RKO (cell line): ENCODE measurements around the gene STIM1.
"Not testable (repeated sequence)": the region's sequence is repeated elsewhere in the genome, so short reads cannot be mapped to it uniquely, and the experiment has no call there.

Experiments
- DNase-seq: peaks from one replicate; pipeline ENCODE4 v3.0.0-alpha.2; 2016; ENCODE audit warnings: low spot score

STIM1 gene

GRCh38 chr11:3885855-3886254 lies 30.4 kb downstream of the STIM1 start:
- no peak for DNase-seq

- no peak for DNase-seq
Observed at GRCh38 chr11:3886985-3887384, 31.5 kb downstream of the STIM1 start.

DNA sequence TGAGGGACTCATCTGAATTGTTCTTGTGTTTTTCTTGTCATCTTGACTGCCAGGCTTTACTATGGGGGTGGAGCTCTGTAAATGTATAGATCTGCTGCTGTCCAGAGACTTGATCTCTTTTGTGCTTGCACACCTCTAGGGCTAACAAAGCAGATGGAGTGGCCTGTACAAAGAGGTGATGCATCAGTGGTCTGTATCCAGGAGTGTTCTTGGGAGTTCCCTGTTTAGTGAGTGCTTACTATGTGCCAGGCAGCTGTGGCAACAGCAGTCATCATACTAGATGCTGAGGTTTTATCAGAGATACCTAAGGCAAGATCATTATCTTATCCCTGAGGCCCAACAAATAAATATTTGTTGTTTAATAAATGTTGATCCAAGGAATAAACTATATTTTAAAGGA lies 33.4 kb downstream of the STIM1 start:
- no peak for DNase-seq

- DNase-seq, result no peak
Observed at GRCh38 chr11:3890014-3890413, 34.5 kb downstream of the STIM1 start.

GRCh38 chr11:3890806-3891205 lies 35.3 kb downstream of the STIM1 start:
- no peak for DNase-seq

DNA sequence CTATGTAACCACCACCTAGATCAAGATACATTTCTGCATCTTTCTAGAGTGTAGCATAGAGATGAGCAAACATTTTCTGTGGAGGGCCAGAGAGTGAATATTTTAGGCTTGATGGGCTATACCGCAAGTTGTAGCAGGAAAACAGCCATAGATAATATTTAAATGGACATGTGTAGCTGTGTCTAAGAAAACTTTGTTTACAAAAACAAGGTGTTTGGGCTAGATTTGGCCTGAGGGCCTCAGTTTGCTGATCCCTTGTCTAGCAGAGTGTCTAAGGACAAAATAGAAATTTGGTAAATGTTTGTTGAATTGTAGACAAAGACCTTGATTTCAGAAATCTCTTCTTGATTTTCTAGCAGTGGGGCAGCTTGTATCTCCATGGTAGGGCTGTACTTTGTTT lies 36.3 kb downstream of the STIM1 start:
- DNase-seq, result no peak

DNA sequence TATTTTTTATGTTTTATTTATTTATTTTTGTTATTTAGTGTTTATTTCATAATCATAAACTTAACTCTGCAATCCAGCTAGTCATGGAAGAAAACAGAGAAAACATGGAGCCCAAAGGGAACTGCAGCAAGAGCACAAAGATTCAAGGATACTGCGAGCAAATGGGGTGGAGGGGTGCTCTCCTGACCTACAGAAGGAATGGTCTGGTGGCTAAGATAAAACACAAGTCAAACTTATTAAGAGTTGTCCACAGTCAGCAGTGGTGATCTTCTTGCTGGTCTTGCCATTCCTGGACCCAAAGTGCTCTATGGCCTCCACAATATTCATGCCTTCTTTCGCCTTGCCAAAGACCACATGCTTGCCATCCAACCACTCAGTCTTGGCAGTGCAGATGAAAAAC lies 36.7 kb downstream of the STIM1 start:
- no peak for DNase-seq

- no peak for DNase-seq
Observed at GRCh38 chr11:3893311-3893710, 37.8 kb downstream of the STIM1 start.

- no peak for DNase-seq
Observed at GRCh38 chr11:3894128-3894731, 38.8 kb downstream of the STIM1 start.

GRCh38 chr11:3896644-3897043 lies 41.2 kb downstream of the STIM1 start:
- DNase-seq, result no peak

- DNase-seq, result not testable (repeated sequence)
Observed at GRCh38 chr11:3900230-3900629, 44.8 kb downstream of the STIM1 start.

GRCh38 chr11:3901249-3902025 lies 46.0 kb downstream of the STIM1 start:
- DNase-seq, result no peak

GRCh38 chr11:3902441-3902840 lies 47.0 kb downstream of the STIM1 start:
- DNase-seq, result no peak

DNA sequence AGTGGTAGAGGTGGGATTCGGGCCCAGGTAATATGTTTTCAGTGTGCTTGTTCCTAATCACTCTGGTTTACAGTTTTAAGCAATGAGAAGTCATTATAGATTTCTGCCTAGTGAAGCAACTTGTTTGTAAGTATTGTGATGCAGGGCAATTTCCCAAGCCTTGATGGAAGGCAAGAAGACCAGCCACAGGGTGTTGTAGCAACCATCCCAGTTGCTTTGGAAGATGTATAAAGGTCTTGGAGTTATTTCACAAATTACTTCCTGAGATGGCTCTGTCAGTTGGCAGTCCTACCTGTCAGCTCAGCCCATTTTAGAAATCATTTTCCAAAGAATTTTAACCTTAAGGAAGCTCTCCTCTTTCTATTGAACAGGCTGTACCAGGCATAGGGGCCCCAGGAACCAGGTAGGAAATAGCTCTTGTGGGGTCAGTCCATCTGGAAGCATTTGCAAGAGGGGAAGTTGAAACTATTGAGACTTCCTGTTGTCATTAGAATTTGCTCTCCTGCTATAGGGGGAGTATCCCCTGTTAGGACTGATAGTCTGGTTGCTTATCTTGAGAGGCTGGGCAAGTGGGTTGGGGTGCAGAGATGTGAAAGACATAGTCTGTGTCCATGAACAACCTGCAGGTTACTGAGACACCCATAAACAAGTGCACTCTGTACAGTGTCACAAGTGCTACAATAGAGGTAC lies 47.9 kb downstream of the STIM1 start:
- DNase-seq, result no peak

- DNase-seq, result no peak
Observed at GRCh38 chr11:3904228-3904627, 48.8 kb downstream of the STIM1 start.

- DNase-seq, result no peak
Observed at GRCh38 chr11:3905080-3905953, 49.9 kb downstream of the STIM1 start.

DNA sequence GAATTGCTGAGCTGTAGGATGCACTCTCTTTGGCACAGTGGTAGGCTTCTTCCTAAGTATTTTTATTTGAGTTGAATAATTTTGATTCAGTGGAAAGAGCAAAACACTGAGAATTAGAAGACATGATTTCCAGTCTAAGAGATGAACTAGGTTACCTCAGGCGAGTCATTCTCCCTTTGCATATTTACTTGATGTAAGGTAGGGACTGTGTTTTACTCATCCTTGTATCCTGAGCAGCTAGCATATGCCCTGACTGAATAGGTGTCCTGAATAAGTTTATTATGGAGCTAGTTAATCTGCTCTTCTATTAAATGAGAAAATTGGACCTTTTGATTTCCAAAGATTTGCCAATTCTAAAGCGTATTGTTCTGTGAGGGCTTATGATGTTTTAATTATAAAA lies 50.7 kb downstream of the STIM1 start:
- no peak for DNase-seq

GRCh38 chr11:3907590-3907989 lies 52.1 kb downstream of the STIM1 start:
- no peak for DNase-seq

- DNase-seq, result no peak
Observed at GRCh38 chr11:3909901-3910300, 54.4 kb downstream of the STIM1 start.

DNA sequence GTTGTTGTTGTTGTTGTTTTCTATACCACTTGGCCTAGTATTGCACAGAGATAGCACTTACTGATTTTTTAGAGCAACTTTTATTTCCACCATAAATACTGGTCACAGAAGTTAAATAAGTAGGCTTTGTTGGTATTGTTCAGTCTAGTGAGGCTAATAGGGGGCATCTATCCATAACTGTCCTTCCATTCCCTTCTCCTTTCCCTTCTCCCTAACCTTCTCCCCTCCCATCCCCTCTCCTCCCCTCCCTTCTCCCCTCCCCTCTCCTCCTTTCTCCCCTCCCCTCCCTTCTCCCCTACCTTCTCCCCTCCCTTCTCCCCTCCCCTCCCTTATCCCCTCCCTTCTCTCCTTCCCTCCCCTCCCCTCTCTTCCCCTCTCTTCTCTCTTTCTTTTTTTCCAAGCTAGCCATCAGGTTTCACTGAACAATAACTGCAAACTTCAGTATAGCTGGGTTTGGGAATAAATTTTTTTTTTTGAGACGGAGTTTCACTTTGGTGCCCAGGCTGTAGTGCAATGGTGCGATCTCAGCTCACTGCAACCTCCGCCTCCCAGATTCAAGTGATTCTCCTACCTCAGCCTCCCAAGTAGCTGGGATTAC lies 56.5 kb downstream of the STIM1 start:
- no peak for DNase-seq

GRCh38 chr11:3913921-3914320 lies 58.5 kb downstream of the STIM1 start:
- no peak for DNase-seq

GRCh38 chr11:3914805-3915204 lies 59.3 kb downstream of the STIM1 start:
- no peak for DNase-seq
